NB4 (cell line): ENCODE data around the gene TMPRSS2.

ENCODE experiments used
- MYC ChIP-seq: IDR thresholded peaks from 2 replicates; pipeline ENCODE4 v1.6.1; 2011; ENCODE audit warnings: low read depth, low read length
- TF ChIP-seq, protein P1 (sequence below): IDR thresholded peaks from 2 replicates; pipeline ENCODE4 v1.6.1; 2011; ENCODE audit warnings: low read depth, low read length

- TF ChIP-seq, protein P1, sequence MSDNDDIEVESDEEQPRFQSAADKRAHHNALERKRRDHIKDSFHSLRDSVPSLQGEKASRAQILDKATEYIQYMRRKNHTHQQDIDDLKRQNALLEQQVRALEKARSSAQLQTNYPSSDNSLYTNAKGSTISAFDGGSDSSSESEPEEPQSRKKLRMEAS, result no peak
- TF ChIP-seq MYC, result no peak
These were observed 10.9 kb downstream of the TMPRSS2 start for GRCh38 chr21:41497008-41497407.
